ENCODE results near the gene TRPM3.

TRPM3 gene

DNA sequence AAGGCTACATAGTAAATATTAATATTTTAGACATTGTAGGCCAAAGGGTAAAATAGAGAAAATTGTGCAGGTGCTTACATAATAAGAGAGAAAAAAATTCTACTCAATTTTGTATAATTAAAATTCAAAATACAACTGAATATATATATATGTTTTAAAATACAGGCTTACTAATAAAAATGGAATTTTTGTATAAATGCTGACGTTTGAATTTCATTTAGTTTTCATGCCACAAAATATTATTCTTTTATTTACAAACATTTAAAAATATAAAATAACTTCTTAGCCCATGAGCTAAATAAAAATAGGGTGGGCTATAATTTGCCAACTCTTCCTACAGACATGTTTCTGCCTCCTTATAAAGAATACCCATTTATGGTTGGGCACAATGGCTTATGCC, 328.6 kb downstream of the TRPM3 start:
- TF ChIP-seq, protein P1, sequence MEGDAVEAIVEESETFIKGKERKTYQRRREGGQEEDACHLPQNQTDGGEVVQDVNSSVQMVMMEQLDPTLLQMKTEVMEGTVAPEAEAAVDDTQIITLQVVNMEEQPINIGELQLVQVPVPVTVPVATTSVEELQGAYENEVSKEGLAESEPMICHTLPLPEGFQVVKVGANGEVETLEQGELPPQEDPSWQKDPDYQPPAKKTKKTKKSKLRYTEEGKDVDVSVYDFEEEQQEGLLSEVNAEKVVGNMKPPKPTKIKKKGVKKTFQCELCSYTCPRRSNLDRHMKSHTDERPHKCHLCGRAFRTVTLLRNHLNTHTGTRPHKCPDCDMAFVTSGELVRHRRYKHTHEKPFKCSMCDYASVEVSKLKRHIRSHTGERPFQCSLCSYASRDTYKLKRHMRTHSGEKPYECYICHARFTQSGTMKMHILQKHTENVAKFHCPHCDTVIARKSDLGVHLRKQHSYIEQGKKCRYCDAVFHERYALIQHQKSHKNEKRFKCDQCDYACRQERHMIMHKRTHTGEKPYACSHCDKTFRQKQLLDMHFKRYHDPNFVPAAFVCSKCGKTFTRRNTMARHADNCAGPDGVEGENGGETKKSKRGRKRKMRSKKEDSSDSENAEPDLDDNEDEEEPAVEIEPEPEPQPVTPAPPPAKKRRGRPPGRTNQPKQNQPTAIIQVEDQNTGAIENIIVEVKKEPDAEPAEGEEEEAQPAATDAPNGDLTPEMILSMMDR (IDR thresholded peaks at IDR 0.05; ENCODE audit: low read depth, low read length), result no peak
- TF ChIP-seq EZH2phosphoT487 (IDR thresholded peaks at IDR 0.05; ENCODE audit: low read depth), result no peak
- peaks cover 5% of the 10 kb centered on the region for H3K27me3 ChIP-seq (ENCODE audit: low read depth, low read length)
- H3K4me1 ChIP-seq (ENCODE audit: low read length), result no peaks in the 10 kb centered on the region
- H3K4me2 ChIP-seq (ENCODE audit: low read length), result no peak overlapping the region
- H4K20me1 ChIP-seq (ENCODE audit: insufficient read depth, low read length), result no peaks in the 10 kb centered on the region
- no peak overlapping the region for H3K4me3 ChIP-seq (ENCODE audit: low read length)
- no peak overlapping the region for H3K9ac ChIP-seq (ENCODE audit: low read length)
- no peak overlapping the region for H3K27ac ChIP-seq (ENCODE audit: low read length)
- no peaks in the 10 kb centered on the region for H3K9me3 ChIP-seq (ENCODE audit: insufficient read depth, low read length)
- H3K79me2 ChIP-seq (ENCODE audit: low read length), result no peaks in the 10 kb centered on the region
- H2AFZ ChIP-seq (ENCODE audit: low read depth, low read length), result no peak overlapping the region
- no peaks in the 10 kb centered on the region for H3K36me3 ChIP-seq (replicated peaks; ENCODE audit: low read depth, low read length)

DNA sequence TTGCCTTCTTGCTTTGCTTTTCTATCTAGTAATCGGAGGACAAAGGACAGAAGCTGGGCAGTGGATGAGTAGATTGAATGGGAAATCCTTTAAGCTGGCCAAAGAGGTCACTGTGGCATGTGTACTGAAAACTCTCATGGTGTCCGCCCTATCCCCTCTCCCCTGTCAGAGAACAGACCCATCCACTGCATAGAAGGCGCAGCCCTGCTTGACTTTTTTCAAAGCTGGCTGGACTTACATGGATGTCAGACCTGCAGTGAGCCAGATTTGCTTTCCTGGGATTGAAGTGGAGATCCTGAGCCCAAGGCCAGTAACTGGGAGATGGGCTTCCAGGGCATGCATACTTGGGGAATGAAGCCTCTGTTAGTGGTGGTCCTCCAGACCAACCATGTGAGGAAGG, 329.5 kb downstream of the TRPM3 start:
- TF ChIP-seq, protein P1 (IDR thresholded peaks at IDR 0.05; ENCODE audit: low read depth, low read length), result no peak
- TF ChIP-seq EZH2phosphoT487 (IDR thresholded peaks at IDR 0.05; ENCODE audit: low read depth), result no peak
- Histone ChIP-seq H4K20me1 (ENCODE audit: insufficient read depth, low read length) (no peaks in the 10 kb centered on the region), H3K9me3 (ENCODE audit: insufficient read depth, low read length) (no peaks in the 10 kb centered on the region), H3K27ac (ENCODE audit: low read length) (no peak overlapping the region), H3K4me3 (ENCODE audit: low read length) (no peak overlapping the region), H3K36me3 (replicated peaks; ENCODE audit: low read depth, low read length) (no peaks in the 10 kb centered on the region), H3K79me2 (ENCODE audit: low read length) (no peaks in the 10 kb centered on the region), H2AFZ (ENCODE audit: low read depth, low read length) (no peak overlapping the region), H3K4me2 (ENCODE audit: low read length) (no peak overlapping the region), H3K9ac (ENCODE audit: low read length) (no peak overlapping the region), H3K4me1 (ENCODE audit: low read length) (no peaks in the 10 kb centered on the region), H3K27me3 (ENCODE audit: low read depth, low read length) (peaks cover 5% of the 10 kb centered on the region)

DNA sequence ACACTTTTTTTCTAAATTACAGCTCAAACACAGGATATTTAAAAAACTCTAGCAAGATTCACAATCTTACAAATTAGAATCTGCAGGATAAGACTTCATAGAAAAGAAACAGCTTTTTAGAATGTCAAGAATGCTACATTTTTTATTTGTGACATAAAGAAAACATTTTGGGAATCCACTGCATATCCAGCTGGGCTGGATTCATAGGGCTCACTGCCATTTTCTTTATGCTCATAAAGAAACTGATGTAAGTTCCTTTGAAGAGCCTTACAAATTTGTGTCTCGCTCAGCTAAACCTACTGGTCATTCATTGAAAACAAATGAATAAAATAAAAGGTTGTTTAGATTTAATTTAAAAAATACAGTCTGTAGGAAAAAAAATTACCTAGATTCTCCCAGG, 332.3 kb downstream of the TRPM3 start:
- TF ChIP-seq EZH2phosphoT487 (IDR thresholded peaks at IDR 0.05; ENCODE audit: low read depth), result no peak
- TF ChIP-seq, protein P1 (IDR thresholded peaks at IDR 0.05; ENCODE audit: low read depth, low read length), result no peak
- Histone ChIP-seq H3K9ac (ENCODE audit: low read length) (no peak overlapping the region), H3K79me2 (ENCODE audit: low read length) (no peaks in the 10 kb centered on the region), H3K4me2 (ENCODE audit: low read length) (no peak overlapping the region), H3K27ac (ENCODE audit: low read length) (no peak overlapping the region), H2AFZ (ENCODE audit: low read depth, low read length) (no peak overlapping the region), H3K4me1 (ENCODE audit: low read length) (no peaks in the 10 kb centered on the region), H4K20me1 (ENCODE audit: insufficient read depth, low read length) (no peaks in the 10 kb centered on the region), H3K4me3 (ENCODE audit: low read length) (no peak overlapping the region), H3K27me3 (ENCODE audit: low read depth, low read length) (peaks cover 8% of the 10 kb centered on the region), H3K36me3 (replicated peaks; ENCODE audit: low read depth, low read length) (no peaks in the 10 kb centered on the region), H3K9me3 (ENCODE audit: insufficient read depth, low read length) (no peaks in the 10 kb centered on the region)

- Histone ChIP-seq H3K9ac (ENCODE audit: low read length) (no peak overlapping the region), H3K4me2 (ENCODE audit: low read length) (no peak overlapping the region), H3K9me3 (ENCODE audit: insufficient read depth, low read length) (no peaks in the 10 kb centered on the region), H3K4me3 (ENCODE audit: low read length) (no peak overlapping the region), H4K20me1 (ENCODE audit: insufficient read depth, low read length) (no peaks in the 10 kb centered on the region), H3K36me3 (replicated peaks; ENCODE audit: low read depth, low read length) (no peaks in the 10 kb centered on the region), H2AFZ (ENCODE audit: low read depth, low read length) (no peak overlapping the region), H3K27me3 (ENCODE audit: low read depth, low read length) (peaks cover 3% of the 10 kb centered on the region; the same call in 1 of the 2 replicates), H3K4me1 (ENCODE audit: low read length) (no peaks in the 10 kb centered on the region), H3K27ac (ENCODE audit: low read length) (no peak overlapping the region), H3K79me2 (ENCODE audit: low read length) (no peaks in the 10 kb centered on the region)
- no peak for TF ChIP-seq EZH2phosphoT487 (IDR thresholded peaks at IDR 0.05; ENCODE audit: low read depth)
- TF ChIP-seq, protein P1 (IDR thresholded peaks at IDR 0.05; ENCODE audit: low read depth, low read length), result no peak
Observed at GRCh38 chr9:70784456-70784855, 337.0 kb downstream of the TRPM3 start.

Measured in OCI-LY3 (cell line).